H1 (cell line): ENCODE measurements around the gene NECTIN1. TPM values are rescaled to one million over a fixed set of nuclear protein-coding genes. Genes with fewer than 3 reads are reported as not detected.
A peak's percentile ranks its signal among the peaks of the same experiment; 100 is the strongest.

Experiments
- CTCF ChIA-PET: fragments of 300-600 bp; sonication (Branson Sonifier 250); formaldehyde crosslinking; loops from one replicate; lab custom pipeline; 2021; ENCODE audit not compliant: partially characterized antibody; lab: Charles Lee
- POLR2A ChIA-PET: fragments of 300-600 bp; sonication (Branson Sonifier 250); formaldehyde crosslinking; loops from one replicate; lab custom pipeline; 2021; ENCODE audit warnings: inconsistent platforms; ENCODE audit not compliant: partially characterized antibody; lab: Charles Lee
- DNase-seq, 2 experiments: peaks; one replicate each; pipeline versions ENCODE4 v3.0.0 to v3.0.0-alpha.2; 2010 to 2022; ENCODE audit warnings: low spot score in 2 of 2, low read depth in 1 of 2, mixed read lengths in 1 of 2
- FAIRE-seq: peaks from 2 replicates; lab custom pipeline; 2011; peaks lifted over from hg19 to GRCh38; lab: Jason Lieb, UNC
- H2AFZ ChIP-seq: 2 replicates; pipeline ENCODE4 v1.8.1; 2012; ENCODE audit warnings: low read length, inconsistent platforms
- H2AK5ac ChIP-seq: 2 replicates; pipeline ENCODE4 v1.6.1; 2013; ENCODE audit warnings: low read depth, low read length
- H2BK120ac ChIP-seq: replicated peaks from 2 replicates; pipeline ENCODE3; 2013; ENCODE audit warnings: low read depth, low read length, inconsistent platforms
- H2BK12ac ChIP-seq: 2 replicates; pipeline ENCODE4 v1.6.1; 2013; ENCODE audit warnings: low read depth, low read length
- H2BK15ac ChIP-seq: 2 replicates; pipeline ENCODE4 v1.6.1; 2013; ENCODE audit warnings: low read length
- H2BK20ac ChIP-seq: 2 replicates; pipeline ENCODE4 v1.6.1; 2013; ENCODE audit warnings: low read length
- H2BK5ac ChIP-seq: 2 replicates; pipeline ENCODE4 v1.6.1; 2013; ENCODE audit warnings: low read depth, low read length
- H3K14ac ChIP-seq: 2 replicates; pipeline ENCODE4 v1.6.1; 2013; ENCODE audit warnings: inconsistent platforms; ENCODE audit not compliant: insufficient read length
- H3K18ac ChIP-seq: 2 replicates; pipeline ENCODE4 v1.6.1; 2013; ENCODE audit warnings: low read length; ENCODE audit errors: extremely low read depth
- H3K23ac ChIP-seq: 2 replicates; pipeline ENCODE4 v1.6.1; 2013; ENCODE audit warnings: inconsistent platforms; ENCODE audit not compliant: insufficient read length
- H3K23me2 ChIP-seq: 2 replicates; pipeline ENCODE4 v1.6.1; 2013; ENCODE audit warnings: low read depth, low read length
- H3K27ac ChIP-seq: 2 replicates; pipeline ENCODE4 v1.6.1; 2011; ENCODE audit warnings: low read depth, low read length, inconsistent platforms
- H3K27me3 ChIP-seq, 4 experiments: replicated peaks in 1 of 4; 1 replicate in 1 of 4; 2 replicates in 3 of 4; pipeline versions ENCODE4 v1.6.1 to v1.8.1; 2011 to 2013; ENCODE audit warnings: low read length in 3 of 4, mild to moderate bottlenecking in 3 of 4, inconsistent platforms in 2 of 4, mixed read lengths in 2 of 4, moderate library complexity in 1 of 4; ENCODE audit not compliant: control insufficient read depth in 3 of 4, insufficient read depth in 3 of 4; ENCODE audit errors: extremely low read depth in 1 of 4
- H3K36me3 ChIP-seq, 4 experiments: 2 replicates each; pipeline versions ENCODE4 v1.6.1 to v1.8.1; 2011 to 2013; ENCODE audit warnings: mild to moderate bottlenecking in 4 of 4, low read length in 3 of 4, moderate library complexity in 2 of 4, control low read depth in 1 of 4, inconsistent platforms in 1 of 4; ENCODE audit not compliant: insufficient read depth in 4 of 4, control insufficient read depth in 2 of 4
- H3K4ac ChIP-seq: replicated peaks from 2 replicates; pipeline ENCODE3; 2013; ENCODE audit warnings: low read length, low read depth, mixed read lengths, inconsistent platforms; ENCODE audit not compliant: insufficient read length
- H3K4me1 ChIP-seq, 4 experiments: replicated peaks in 1 of 4; 1 replicate in 1 of 4; 2 replicates in 3 of 4; pipeline versions ENCODE4 v1.6.1 to v1.8.1; 2011 to 2013; ENCODE audit warnings: low read length in 3 of 4, inconsistent platforms in 2 of 4, mixed read lengths in 1 of 4; ENCODE audit not compliant: insufficient read depth in 4 of 4, control insufficient read depth in 3 of 4
- H3K4me2 ChIP-seq, 2 experiments: 2 replicates each; pipeline versions ENCODE4 v1.6.1 to v1.8.1; 2011 to 2013; ENCODE audit warnings: low read depth in 2 of 2, low read length in 2 of 2, control low read depth in 1 of 2, inconsistent platforms in 1 of 2, mild to moderate bottlenecking in 1 of 2; ENCODE audit not compliant: insufficient read depth in 1 of 2
- H3K4me3 ChIP-seq, 4 experiments: fragments of 200-600, 300-600 bp in 1 of 4; sonication (generic), shearing (Covaris generic), sonication (Bioruptor Twin) in 1 of 4; 2 replicates each; pipeline versions ENCODE4 v1.5.1 to v1.8.1; 2011 to 2016; ENCODE audit warnings: low read length in 4 of 4, low read depth in 3 of 4, control low read depth in 2 of 4, inconsistent platforms in 2 of 4, mild to moderate bottlenecking in 2 of 4, mixed read lengths in 1 of 4, moderate library complexity in 1 of 4; ENCODE audit not compliant: insufficient read depth in 2 of 4; ENCODE audit errors: extremely low read depth in 1 of 4
- H3K56ac ChIP-seq: replicated peaks from 2 replicates; pipeline ENCODE3; 2013; ENCODE audit warnings: low read depth, mild to moderate bottlenecking, mixed read lengths, low read length, inconsistent platforms; ENCODE audit not compliant: insufficient read length
- H3K79me1 ChIP-seq: 2 replicates; pipeline ENCODE4 v1.6.1; 2013; ENCODE audit warnings: low read depth, low read length, control low read depth
- H3K79me2 ChIP-seq, 2 experiments: 2 replicates each; pipeline versions ENCODE4 v1.6.1 to v1.8.1; 2012 to 2013; ENCODE audit warnings: low read length in 2 of 2, mild to moderate bottlenecking in 2 of 2, inconsistent platforms in 1 of 2; ENCODE audit not compliant: insufficient read depth in 2 of 2, control insufficient read depth in 1 of 2
- H3K9ac ChIP-seq, 4 experiments: replicated peaks in 1 of 4; 1 replicate in 1 of 4; 2 replicates in 3 of 4; pipeline versions ENCODE4 v1.6.1 to v1.8.1; 2011 to 2013; ENCODE audit warnings: low read depth in 3 of 4, low read length in 3 of 4, control low read depth in 2 of 4, mild to moderate bottlenecking in 2 of 4, moderate library complexity in 2 of 4, inconsistent platforms in 1 of 4; ENCODE audit errors: extremely low read depth in 1 of 4
- H3K9me3 ChIP-seq, 2 experiments: 2 replicates each; pipeline versions ENCODE4 v1.6.1 to v1.8.1; 2012 to 2013; ENCODE audit warnings: mild to moderate bottlenecking in 2 of 2, moderate library complexity in 2 of 2, control low read depth in 1 of 2, inconsistent platforms in 1 of 2, low read depth in 1 of 2, low read length in 1 of 2, mixed read lengths in 1 of 2; ENCODE audit not compliant: insufficient read depth in 2 of 2
- H4K20me1 ChIP-seq, 2 experiments: replicated peaks in 1 of 2; 2 replicates each; pipeline versions ENCODE3 to v1.8.1; 2011 to 2013; ENCODE audit warnings: inconsistent platforms in 2 of 2, low read length in 2 of 2, mild to moderate bottlenecking in 1 of 2; ENCODE audit not compliant: insufficient read depth in 2 of 2, control insufficient read depth in 1 of 2
- H4K5ac ChIP-seq: 2 replicates; pipeline ENCODE4 v1.6.1; 2013; ENCODE audit warnings: low read length, low read depth, mixed read lengths, inconsistent platforms; ENCODE audit not compliant: insufficient read length
- H4K8ac ChIP-seq: 2 replicates; pipeline ENCODE4 v1.8.0; 2013; ENCODE audit warnings: mild to moderate bottlenecking, moderate library complexity, low read length, inconsistent platforms; ENCODE audit not compliant: insufficient read depth; ENCODE audit errors: extremely low read depth
- H4K91ac ChIP-seq: replicated peaks from 2 replicates; pipeline ENCODE3; 2013; ENCODE audit warnings: low read length, mixed read lengths, inconsistent platforms; ENCODE audit not compliant: insufficient read length
- CHD2 ChIP-seq: IDR thresholded peaks from 2 replicates; pipeline ENCODE4 v1.6.1; 2012; ENCODE audit warnings: low read length, improper control_type of control experiment
- EGR1 ChIP-seq: IDR thresholded peaks from 2 replicates; pipeline ENCODE4 v1.6.1; 2011; ENCODE audit warnings: low read depth, low read length, borderline replicate concordance
- EZH2 ChIP-seq: fragments of 200-600 bp; sonication (generic); IDR thresholded peaks from 2 replicates; pipeline ENCODE4 v1.7.1; 2012; ENCODE audit warnings: low read depth, mild to moderate bottlenecking, moderate library complexity, low read length, inconsistent platforms; ENCODE audit not compliant: severe bottlenecking
- FOSL1 ChIP-seq: IDR thresholded peaks from 2 replicates; pipeline ENCODE4 v1.6.1; 2011; ENCODE audit warnings: mild to moderate bottlenecking, low read depth, low read length, moderate library complexity; ENCODE audit not compliant: insufficient read depth
- GTF2F1 ChIP-seq: IDR thresholded peaks from 2 replicates; pipeline ENCODE4 v1.6.1; 2012; ENCODE audit warnings: low read depth, low read length, improper control_type of control experiment, borderline replicate concordance
- JUND ChIP-seq: IDR thresholded peaks from 2 replicates; pipeline ENCODE4 v1.6.1; 2011; ENCODE audit warnings: mild to moderate bottlenecking, improper control_type of control experiment, low read length
- KDM1A ChIP-seq: fragments of 200-600, 300-600 bp; sonication (generic); IDR thresholded peaks from 2 replicates; pipeline ENCODE4 v1.7.1; 2016; ENCODE audit warnings: mild to moderate bottlenecking, low read length, borderline replicate concordance
- KDM4A ChIP-seq: IDR thresholded peaks from one replicate; pipeline ENCODE4 v1.7.1; 2012; ENCODE audit warnings: low read depth, mild to moderate bottlenecking, moderate library complexity, low read length, inconsistent platforms; ENCODE audit not compliant: severe bottlenecking
- RAD21 ChIP-seq, 2 experiments: IDR thresholded peaks in 1 of 2; conservative IDR thresholded peaks in 1 of 2; 2 replicates each; pipeline ENCODE4 v1.6.1; 2011; ENCODE audit warnings: low read depth in 2 of 2, low read length in 2 of 2, improper control_type of control experiment in 1 of 2, inconsistent platforms in 1 of 2, mild to moderate bottlenecking in 1 of 2, moderate library complexity in 1 of 2
- RFX5 ChIP-seq: IDR thresholded peaks from 2 replicates; pipeline ENCODE4 v1.6.1; 2011; ENCODE audit warnings: low read depth, low read length, improper control_type of control experiment, borderline replicate concordance
- SUZ12 ChIP-seq: fragments of 200-600 bp; sonication (generic); IDR thresholded peaks from 2 replicates; pipeline ENCODE4 v1.6.1; 2012; ENCODE audit warnings: mild to moderate bottlenecking, inconsistent platforms, low read length, moderate library complexity, mixed read lengths
- TAF1 ChIP-seq: IDR thresholded peaks from 2 replicates; pipeline ENCODE4 v1.6.1; 2011; ENCODE audit warnings: mild to moderate bottlenecking, low read depth, low read length
- WGBS, 2 experiments: shearing (Covaris generic) in 1 of 2; methylation state at CpG; one replicate each; pipeline versions ENCODE4 v1.1.6 to v1.1.7; 2013 to 2015; ENCODE audit warnings: low lambda C conversion rate in 2 of 2, mixed read lengths in 2 of 2, inconsistent platforms in 1 of 2, low coverage in 1 of 2, missing lambda C conversion rate in 1 of 2; ENCODE audit not compliant: insufficient replicate concordance in 2 of 2, insufficient coverage in 1 of 2, insufficient read length in 1 of 2; ENCODE audit errors: extremely low coverage in 1 of 2, missing lambda C conversion rate in 1 of 2; 5-methylcytosine and 5-hydroxymethylcytosine counted together
- polyA plus RNA-seq, 7 experiments: library from polyadenylated mRNA; depleted of rRNA in 3 of 7; stranded (reverse) in 5 of 7; unstranded in 2 of 7; fragments of >200 nt in 5 of 7; fragments of 200-250 nt in 2 of 7; gene quantifications; 1 replicate in 5 of 7; 2 replicates in 1 of 7; 4 replicates in 1 of 7; pipeline versions ENCODE4 v1.2.1 to v1.2.3, GENCODE V29; 2011 to 2013; ENCODE audit warnings: missing spikeins in 2 of 7, mixed read lengths in 2 of 7
- total RNA-seq: library from RNA; stranded (reverse); fragmentation: NEBNext Ultra II Directional; extraction: Animal tissue kit (Norgen Biotek cat#: 25700); gene quantifications from 2 replicates; pipeline ENCODE4 v1.2.1, GENCODE V29; 2021
- TF ChIP-seq, protein P1 (sequence below): IDR thresholded peaks from 2 replicates; pipeline ENCODE4 v1.6.1; 2011; ENCODE audit warnings: low read depth, mild to moderate bottlenecking, low read length; ENCODE audit not compliant: insufficient read depth

Gene NECTIN1
- total and polyA plus RNA-seq, 2 of the 8 experiments (the other 6 are each of a cell fraction or from before 2014, with no cell fraction given), result 43.2 to 97.7 TPM

DNA sequence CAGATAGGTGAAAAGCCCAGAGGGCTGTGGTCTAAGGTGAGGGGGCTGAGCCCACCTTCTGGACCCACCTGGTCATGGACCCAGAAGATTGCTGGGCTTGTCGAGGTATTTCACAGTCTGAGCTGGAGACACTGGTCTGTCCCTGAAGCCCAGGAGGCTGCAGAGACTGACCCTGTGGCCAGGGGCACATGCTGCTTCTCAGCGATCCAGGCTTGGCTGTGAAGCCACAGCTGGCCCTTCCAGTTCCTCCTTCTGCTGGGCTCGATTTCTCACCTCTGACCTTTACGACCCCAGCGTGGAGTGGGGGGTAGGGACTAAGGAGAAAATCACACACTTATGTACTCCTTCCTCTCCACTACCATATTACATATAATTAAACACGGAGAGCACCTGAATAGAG lies 88.5 kb downstream of the NECTIN1 start:
- no peak overlapping the region for H3K4ac ChIP-seq
- no peak overlapping the region for H2AK5ac ChIP-seq
- no peak overlapping the region for H2AFZ ChIP-seq
- H3K79me2 ChIP-seq, result no peaks in the 10 kb centered on the region
- no peak overlapping the region; the same call in none of the 2 replicates for H3K18ac ChIP-seq
- H3K4me3 ChIP-seq, result no peak overlapping the region
- H4K91ac ChIP-seq, result no peak overlapping the region
- H2BK20ac ChIP-seq, result no peak overlapping the region
- H3K9ac ChIP-seq, result no peak overlapping the region
- 87% methylated on average over 6 of the region's 6 CpGs; no CpG with 5 or more reads in 1 of the 2 experiments for WGBS, 2 experiments
- H3K27me3 ChIP-seq, result no peaks in the 10 kb centered on the region; a peak in 1 of 7 replicates
- DNase-seq, result no peak
- H3K14ac ChIP-seq, result no peak overlapping the region
- no peak overlapping the region for H4K8ac ChIP-seq
- no peaks in the 10 kb centered on the region for H3K9me3 ChIP-seq
- TF ChIP-seq RAD21 (IDR thresholded peaks at IDR 0.05 in 1 of 2, conservative IDR thresholded peaks at IDR 0.05 in 1 of 2; ENCODE audit: low read depth in 2 of 2, low read length in 2 of 2) (no peak), TAF1 (no peak), JUND (no peak), KDM1A (no peak), RFX5 (no peak), SUZ12 (no peak), EGR1 (no peak), EZH2 (no peak), FOSL1 (no peak), GTF2F1 (no peak), KDM4A (no peak), CHD2 (no peak)
- TF ChIP-seq, protein P1, sequence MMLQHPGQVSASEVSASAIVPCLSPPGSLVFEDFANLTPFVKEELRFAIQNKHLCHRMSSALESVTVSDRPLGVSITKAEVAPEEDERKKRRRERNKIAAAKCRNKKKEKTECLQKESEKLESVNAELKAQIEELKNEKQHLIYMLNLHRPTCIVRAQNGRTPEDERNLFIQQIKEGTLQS, result no peak
- TF ChIP-seq, all 59 proteins: peak for 0
- CTCF ChIA-PET, result interaction anchor here (0.8 to 19.1 kb wide), 23 partner anchors 9 to 532 kb away, joined by 3 to 245 read pairs (median 4); no protein-coding TSS in a partner anchor
- Histone ChIP-seq H3K27ac (no peak overlapping the region), H3K23me2 (no peaks in the 10 kb centered on the region), H3K4me1 (no peaks in the 10 kb centered on the region; a peak in 1 of 7 replicates), H2BK120ac (no peak overlapping the region), H4K20me1 (no peaks in the 10 kb centered on the region), H3K36me3 (no peaks in the 10 kb centered on the region), H2BK5ac (no peak overlapping the region), H2BK12ac (peak overlapping the region; percentile 27; the same call in 1 of the 2 replicates), H3K56ac (no peak overlapping the region), H3K4me2 (no peak overlapping the region), H2BK15ac (peak overlapping the region; percentile 88; the same call in 1 of the 2 replicates), H3K23ac (no peak overlapping the region), H3K79me1 (no peaks in the 10 kb centered on the region), H4K5ac (no peak overlapping the region)
- FAIRE-seq, result no peak
- POLR2A ChIA-PET, result no interaction called here
